Colon (tissue), 2 donors: ENCODE measurements around the gene TNXB.
"Not testable (repeated sequence)": the region's sequence is repeated elsewhere in the genome, so short reads cannot be mapped to it uniquely, and the experiment has no call there.

Experiments used
- FAIRE-seq: peaks from 2 replicates; lab custom pipeline; 2012; peaks lifted over from hg19 to GRCh38; lab: Jason Lieb, UNC
- donor health status: control.
- donor health status: control.

TNXB gene

DNA sequence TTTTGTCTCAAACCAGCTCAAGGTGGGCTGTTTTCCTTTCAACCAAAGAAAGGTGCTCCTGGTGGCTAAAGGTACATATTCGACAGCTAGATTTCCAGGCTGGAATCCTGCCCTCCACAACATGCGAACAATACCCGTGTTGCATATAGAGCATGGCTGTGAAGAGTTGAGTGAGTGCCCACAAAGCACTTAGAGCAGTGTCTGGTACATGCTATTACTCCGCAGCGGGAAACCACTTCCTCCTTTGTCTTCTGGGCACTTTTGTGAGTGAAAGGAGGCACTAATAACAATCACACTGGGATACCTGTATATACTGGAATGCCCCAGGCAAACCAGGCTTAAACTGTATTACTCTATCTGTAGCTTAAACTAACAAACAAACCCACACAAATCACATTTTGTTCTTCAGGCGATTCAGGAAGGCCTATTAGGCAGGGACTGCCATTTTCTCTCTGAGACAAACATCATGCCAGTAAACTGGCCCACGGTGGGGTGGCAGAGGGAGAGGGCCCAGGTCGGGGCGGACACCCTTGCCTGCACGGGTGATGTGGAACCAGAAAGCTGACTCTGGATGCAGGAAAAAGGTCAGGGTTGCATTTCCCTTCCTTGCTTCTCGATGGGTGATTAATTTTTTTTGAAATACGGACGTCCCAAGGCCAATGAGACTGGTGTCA is 104.1 kb downstream of the TNXB start:
- FAIRE-seq: not testable (repeated sequence)

DNA sequence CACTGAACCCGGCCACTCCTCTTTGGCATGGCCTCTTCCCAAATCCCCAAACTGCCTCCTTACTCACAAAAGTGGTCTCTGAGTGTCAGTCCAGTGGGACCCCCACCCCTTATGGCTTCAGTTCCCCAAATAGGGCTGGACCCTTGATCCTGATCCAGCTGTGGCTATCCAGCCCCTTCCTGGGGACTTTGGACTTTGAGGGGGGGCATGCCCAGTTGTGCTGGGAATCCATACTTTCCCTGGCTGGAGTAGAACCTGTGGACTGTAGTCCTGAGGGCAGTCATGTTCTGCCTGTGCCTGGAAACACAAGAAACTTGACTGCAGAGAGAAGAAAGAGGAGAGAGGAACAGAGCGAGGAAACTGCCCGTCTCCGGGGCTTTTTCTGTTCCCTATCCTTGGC is 104.7 kb downstream of the TNXB start:
- not testable (repeated sequence) for FAIRE-seq

DNA sequence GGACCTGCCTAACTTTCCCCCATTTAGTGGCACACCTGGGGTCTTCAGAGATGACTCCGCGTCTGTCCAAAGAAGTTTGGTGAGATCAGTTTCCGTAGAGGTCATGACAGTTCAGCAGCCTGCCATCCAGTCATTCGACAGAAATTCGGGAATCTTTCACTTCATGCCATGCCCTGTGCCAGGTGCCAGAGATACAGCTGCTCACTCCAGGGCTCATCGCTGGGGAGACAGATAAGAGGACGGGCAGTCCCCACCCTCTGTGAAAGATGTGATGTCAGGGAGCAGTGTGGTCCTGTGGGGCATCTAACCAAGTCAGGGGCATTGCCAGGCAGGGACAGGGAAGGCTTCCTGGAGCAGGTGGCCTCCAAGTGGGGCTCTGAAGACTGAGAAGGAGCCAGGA is 105.8 kb downstream of the TNXB start:
- FAIRE-seq: not testable (repeated sequence)

DNA sequence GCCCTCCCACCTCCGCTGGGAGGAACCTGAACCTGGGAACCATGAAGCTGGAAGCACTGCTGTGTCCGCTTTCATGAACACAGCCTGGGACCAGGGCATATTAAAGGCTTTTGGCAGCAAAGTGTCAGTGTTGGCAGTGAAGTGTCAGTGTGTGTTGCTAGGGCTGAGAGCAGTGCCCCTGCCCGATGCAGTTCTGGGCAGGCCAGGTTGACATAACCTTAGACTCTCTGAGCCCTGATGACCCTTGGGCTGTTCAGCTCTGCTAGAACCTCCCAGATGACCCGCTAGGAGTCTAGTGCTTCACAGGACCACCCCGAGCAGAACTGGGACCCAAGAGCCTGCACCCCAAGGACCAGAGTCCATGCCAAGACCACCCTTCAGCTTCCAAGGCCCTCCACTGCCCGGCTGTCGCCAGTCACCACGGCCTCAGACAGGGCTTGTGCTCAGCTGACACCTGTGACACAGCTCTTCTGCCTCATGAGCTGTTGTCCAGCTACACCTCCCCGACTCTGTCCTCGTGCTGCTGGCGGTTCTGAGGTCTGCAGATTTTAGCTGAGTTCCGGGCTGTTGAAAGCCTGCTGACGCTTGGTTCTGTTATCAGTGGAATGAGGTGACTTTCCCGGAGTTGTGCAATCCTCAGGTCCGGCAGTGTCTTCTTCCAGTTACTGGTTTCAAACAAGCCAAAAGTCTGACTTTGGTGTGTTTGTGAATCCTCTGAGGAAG is 106.4 kb downstream of the TNXB start:
- FAIRE-seq: not testable (repeated sequence)

DNA sequence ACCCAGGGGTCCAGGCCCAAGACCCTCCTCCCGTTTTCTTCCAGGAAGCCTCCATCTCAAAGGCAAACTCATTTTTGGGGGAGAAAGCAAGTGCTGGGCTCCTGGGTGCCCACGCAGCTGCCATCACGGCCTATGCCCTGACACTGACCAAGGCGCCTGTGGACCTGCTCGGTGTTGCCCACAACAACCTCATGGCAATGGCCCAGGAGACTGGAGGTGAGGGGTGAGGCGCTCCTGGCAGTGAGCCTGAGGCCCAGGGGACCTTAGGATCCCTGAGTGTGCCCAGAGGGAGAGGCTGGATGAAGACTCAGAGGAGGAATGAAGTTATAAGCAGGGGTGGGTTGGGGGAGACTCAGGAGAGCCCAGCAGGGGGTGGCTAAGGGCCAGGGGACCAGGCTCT is 112.8 kb downstream of the TNXB start:
- FAIRE-seq: not testable (repeated sequence)

DNA sequence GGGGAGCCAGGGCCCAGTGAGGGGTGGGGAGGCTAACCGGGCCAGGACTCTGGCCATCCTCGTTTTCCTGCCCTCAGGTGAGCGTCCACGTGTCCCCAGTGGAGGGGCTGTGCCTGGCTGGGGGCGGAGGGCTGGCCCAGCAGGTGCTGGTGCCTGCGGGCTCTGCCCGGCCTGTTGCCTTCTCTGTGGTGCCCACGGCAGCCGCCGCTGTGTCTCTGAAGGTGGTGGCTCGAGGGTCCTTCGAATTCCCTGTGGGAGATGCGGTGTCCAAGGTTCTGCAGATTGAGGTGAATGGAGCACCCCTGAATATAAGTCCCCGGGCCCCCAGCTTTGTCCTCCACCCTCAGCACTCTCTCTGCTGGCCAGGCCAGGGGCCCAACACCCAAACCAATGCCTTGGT is 114.7 kb downstream of the TNXB start:
- FAIRE-seq: not testable (repeated sequence)
